ENCODE data around the gene PTPRJ.
A peak's percentile ranks its signal among the peaks of the same experiment; 100 is the strongest.

The PTPRJ gene

DNA sequence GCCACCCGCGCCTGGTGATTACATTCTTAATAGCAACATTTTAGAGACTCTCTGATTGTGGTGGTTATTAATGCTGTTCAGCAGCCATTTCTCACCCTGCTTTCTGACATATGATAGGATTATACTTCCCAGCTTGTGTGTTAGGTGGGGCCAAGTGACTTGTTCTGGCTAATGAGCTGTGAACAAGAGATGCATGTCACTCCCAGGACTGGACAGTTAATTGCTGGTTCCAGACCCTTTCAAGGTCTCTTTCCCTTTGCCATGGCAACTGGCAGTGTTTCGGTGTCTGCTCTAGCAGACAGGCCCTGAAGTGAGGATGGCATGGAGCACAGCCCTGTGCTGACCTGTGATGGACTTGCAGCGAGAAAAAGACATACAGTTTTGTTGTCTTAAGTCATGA lies 8.9 kb upstream of the PTPRJ start:
- DNase-seq: no peak

DNA sequence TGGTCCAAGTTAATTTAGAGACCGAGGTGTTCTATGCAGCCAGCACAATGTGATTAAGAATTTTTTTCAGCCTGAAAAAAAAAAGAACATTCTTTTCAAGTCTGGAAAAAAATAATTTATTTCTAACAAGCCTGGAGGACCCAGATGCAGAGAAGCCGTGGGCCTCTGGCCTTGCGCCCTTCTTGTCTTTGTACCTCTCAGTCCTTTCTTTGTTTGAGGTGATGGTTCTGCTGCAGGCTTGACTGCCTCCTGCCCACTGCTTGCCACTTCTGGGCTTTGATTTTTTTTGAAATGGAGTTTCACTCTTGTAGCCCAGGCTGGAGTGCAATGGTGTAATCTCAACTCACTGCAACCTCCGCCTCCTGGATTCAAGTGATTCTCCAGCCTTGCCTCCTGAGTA lies 7.2 kb upstream of the PTPRJ start:
- DNase-seq: no peak

DNA sequence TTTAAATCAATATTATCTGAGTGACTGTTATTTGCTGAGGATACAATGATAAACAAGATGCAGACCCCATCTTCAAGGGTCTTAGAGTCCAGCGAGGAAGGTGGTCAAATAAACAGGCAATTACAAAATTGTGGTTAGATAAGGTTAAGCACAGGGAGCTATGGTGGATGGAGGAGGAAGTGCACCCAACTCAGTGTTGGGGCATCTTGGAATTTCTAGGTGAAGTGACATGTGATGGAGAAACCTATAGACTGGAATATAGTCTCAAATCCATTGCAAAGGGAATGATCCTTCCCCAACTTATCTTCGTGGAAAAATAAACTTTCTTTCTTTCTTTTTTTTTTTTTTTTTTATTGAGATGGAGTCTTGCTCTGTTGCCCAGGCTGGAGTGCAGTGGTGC lies 3.4 kb upstream of the PTPRJ start:
- no peak for DNase-seq

DNA sequence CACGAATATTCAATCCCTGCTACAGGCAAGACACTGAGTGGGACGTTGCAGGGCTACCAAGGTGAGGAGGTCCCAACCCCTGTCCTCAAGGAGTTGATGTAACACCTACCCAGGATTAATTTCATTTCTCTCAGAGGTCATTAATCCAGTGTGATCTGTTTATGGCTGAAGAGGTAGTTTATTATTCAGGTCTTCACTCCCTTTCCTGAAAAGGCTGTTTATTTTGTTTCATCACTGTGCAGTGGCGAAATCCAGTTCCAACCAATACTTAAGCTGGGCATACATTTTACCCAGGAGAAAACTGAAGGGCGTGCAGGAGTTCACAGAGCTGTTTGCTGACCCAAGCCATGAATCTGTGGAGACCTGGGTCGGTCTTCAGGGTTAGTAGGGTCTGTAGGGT lies 2.7 kb upstream of the PTPRJ start:
- no peak for DNase-seq

DNA sequence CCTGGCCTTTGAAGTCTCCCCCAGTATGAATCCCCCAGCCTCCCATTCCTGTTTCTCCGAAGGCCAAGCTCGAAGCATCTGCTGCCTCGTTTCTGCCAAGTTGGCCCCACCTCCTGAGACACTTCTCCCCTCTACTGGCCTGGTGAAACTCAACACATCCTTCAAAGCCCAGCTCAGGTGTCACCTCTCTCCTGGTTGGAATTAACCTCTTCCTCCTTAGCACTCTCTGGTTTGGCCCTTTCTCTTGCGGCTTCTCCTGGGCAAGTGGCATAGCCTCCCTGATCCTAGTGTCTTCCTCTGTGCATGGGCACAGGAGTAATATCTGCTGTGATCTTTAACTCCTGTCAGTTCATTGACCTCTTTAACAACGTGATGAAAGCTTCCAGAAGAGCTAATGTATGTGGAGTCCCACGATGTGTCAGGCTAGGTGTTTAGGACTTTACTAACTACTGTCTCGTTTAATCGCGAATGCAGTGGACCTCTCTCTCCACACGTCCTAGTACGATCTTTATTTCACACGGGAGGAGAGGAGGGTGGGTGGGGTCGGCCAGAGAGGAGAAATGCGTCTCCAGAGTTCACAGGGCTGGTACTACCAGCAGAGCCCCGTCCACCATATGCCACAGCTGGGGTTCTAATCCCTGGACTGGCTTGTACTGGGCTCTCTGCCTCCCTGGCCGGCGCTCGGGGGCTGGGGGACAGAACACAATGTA lies 826 bp upstream of the PTPRJ start:
- DNase-seq: no peak

DNA sequence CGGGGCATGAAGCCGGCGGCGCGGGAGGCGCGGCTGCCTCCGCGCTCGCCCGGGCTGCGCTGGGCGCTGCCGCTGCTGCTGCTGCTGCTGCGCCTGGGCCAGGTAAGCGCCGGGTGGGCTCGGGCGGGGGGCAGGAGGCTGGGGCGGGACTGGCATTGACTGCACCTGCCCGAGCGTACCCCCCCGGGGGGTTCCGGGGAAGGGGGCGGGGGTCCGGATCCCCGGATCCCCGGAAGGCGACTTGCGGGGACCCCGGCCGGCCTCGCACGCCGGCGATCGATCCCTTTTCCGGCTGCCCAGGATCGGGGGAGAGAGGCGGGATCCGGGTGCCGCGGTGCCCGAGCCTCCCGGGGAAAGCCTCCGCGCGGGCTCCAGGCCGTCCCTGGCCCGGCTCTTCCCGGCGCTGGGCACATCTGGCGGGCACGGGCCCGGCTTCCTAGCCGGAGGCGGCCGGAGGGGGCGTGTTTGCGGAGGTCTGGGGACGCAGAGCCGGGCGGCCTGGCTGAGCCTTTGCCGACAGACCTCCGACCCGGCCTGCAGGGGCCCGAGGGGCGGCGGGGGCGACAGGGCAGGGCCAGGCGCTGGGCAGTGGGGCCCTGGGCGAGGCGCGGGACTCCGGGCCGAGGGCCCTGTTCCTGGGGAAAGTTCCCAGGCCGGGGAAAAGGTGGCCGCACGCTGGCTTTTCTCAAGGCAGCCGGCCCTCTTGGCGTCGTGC lies 705 bp downstream of the PTPRJ start:
- peak; percentile 42 for DNase-seq

DNA sequence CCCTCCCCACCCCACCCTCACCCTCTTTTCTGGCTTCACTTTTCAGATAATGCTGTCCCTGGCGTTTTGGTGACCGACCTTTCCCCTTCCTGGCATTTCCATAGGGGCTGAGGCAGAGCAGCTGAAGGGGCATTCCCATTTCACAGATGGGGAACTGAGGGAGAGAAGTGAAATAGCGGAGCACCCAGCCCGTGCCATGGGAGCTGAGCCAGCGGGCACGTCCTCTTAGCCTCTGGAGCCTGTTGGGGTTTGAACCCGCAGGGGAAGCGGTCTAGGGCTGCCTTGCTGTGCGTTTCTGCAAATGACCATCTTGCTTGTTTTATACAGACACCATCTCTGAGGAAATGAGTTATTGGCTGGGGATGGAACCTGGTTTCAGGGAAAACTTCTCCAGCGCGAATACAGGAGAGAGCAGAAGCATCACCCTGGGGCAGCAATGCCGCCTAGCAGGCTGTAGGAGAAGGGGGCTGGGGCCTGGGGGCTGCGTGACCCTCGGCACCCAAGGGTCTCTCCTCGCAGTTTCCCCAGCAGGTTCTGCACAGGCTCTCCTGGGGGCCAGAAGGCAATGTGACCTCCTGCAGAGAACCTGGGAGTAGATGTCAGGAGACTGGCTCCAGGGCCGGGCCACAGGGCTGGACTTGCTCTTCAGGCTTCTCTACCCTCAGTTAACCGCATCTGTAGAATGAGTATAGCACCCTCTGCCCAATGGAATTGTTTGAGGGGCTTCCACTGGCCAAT lies 1.5 kb downstream of the PTPRJ start:
- no peak for DNase-seq

DNA sequence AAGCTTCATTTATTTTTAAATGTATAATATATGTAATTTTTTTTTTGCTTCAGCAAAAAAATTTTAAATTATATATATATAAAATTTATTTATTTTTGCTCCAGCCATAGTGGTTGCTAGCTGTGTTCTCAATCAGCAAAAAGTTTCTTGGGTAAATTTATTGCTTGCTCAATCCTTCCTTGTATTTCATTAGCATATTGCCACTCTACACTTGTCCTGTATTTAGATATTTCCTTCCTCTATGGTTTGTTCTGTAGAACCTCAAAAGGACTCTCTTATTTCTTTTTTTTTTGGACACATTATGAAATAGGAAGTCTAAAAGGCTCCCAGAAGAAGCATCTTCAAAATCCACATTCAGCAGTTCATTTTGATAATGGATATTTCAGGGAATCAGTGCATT lies 2.3 kb downstream of the PTPRJ start:
- no peak for DNase-seq

DNA sequence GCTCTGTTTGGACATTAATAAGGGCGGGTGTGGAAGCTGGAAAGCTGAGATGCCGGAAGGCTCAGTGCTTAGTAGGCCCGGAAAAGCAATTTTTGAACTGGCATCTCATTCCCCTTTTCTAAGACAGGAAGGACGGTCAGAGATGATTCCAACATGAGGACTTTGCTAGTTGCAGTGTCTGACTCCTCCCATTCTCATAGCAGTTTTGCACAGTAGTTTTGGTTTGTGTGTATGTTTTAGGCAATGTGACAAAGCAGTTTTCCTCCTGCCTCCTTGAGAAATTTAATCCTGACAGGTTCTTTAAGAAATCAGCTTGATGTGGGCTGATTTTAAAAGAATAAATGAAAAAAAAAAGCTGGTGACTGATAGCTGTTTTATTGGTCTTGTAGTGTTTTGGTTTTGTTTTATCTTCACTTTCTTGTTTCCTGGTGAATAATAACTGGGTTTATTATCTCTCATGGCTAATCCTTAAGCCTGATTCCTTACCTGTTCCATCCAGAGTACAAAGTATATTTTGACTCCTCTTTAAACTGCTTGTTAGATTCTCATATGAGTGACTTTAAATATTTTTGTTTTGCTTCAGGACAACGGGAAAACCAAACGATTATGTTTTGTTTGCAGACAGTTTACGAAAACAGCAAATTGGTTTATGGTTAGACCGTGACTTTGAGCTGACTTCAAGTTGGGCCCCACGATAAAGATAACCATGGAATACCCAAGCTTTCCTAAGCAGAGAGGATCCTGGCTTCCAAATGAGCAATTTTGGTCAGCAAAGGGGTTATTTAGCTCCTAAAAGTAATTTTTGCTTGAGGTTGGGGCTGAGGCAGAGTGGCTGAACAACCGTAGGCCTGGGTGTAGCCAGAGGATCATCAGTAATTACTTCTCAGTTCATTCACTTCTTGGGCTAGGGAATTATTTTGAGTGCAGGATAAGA lies 3.4 kb downstream of the PTPRJ start:
- no peak for DNase-seq

DNA sequence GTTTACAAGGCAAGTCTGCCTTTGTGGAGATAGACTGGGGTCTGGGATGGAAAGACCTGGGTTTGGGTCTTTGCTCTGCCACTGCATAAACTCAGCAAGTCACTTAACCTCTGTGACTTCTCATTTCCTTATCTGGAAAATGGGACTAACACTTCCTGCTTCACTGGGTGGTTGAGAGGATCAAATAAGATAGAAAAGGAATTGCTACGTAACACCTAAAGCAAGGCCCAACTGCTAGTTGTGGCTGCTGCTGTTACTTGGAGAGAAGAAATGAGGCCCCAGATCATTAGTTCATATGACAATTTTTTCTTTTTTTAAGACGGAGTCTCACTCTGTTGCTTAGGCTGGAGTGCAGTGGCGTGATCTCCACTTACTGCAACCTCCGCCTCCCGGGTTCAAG lies 5.9 kb downstream of the PTPRJ start:
- no peak for DNase-seq

DNA sequence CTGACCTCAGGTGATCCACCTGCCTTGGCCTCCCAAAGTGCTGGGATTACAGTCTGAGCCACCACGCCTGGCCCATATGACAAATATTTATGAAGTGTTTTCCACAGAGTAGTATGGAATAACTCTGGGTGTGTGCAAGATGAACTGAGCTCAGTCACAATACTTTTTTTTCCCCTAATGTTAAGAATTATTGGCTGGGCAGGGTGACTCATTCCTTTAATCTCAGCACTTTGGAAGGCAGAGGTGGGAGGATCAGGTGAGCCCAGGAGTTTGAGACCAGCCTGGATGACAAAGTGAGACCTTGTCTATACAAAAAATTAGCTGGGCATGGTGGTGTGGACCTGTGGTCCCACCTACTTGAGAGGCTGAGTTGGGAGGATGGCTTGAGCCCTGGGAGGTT lies 6.4 kb downstream of the PTPRJ start:
- DNase-seq: no peak

DNA sequence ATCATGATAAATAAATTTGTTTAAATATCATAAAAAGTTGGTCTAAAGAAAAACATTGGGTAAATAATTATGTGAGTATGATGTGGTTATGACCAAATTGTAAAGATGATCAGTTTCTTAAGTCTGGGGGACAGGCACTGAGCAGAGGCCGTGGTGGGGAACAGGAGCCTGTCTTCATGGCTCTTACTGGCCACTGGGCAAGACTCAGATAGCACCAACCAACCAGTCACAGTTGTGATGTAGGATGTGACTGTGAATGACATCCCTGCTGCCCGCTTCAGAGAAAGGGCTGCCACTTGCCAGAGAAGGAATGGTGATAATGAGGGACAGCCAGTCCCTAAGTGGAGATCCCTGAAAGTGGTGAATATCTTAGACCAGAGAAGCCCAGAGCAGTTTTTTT lies 7.0 kb downstream of the PTPRJ start:
- DNase-seq: no peak

DNA sequence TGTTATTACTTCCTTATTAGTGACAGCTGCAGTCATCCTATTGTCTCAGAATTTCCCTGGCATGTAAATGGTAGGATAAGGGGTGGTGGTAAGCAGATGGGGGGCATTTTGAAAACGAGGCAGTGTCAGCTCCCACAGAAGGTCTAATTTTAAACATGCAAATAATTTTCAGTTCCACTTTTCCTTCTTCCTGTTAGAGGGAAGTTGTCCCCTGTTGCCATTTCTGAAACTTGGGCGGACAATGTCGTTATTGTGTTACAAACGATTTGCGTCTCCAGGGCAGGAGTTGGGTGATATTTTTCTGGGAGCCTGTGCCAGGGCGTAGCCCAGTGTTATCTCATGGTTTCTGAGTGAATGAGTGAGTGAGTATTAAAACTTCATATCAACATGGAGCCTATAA lies 7.4 kb downstream of the PTPRJ start:
- no peak for DNase-seq

DNA sequence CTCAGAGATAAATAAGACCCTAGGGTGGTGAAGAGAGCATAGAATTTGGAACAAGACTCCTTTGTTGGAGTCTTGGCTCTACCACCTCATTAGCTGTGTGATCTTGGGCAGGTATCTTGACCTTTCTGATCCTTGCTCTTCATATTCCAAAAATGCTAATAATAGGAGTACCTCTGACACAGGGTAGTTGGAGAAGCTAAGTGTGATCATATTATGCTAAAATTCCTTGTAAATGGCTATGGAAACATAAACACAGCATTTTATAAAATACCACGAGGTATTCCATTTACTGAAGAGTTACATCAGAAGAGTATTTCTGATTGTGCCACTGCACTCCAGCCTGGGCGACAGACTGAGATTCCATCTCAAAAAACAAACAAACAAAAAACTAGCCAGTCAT lies 9.4 kb downstream of the PTPRJ start:
- DNase-seq: no peak

DNA sequence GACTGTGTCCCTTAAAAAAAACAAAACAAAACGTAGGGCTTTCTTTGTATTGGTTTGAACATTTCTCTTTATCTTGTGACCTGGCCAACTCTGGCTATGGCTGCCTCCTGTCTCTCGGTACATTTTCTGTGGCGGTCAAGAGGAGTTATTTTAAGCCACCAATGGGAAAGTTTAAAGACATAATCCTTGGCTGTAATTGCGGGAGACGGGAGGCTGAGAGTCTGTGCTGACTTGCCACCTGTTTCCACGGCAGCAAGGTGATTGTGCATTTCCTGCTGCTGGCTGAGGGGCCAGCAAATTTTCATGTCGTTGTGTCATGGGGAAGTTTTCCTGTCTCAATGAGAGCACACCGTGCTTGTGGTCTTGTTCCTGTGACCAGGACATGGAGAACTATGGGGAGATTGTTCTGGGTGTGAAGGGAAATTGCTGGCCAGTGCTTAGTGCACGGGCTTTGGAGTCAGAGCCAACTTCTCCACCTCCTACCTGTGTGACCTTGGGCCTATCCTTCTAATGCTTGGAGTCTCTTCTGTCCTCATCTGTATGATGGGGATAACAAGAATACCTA lies 11.0 kb downstream of the PTPRJ start:
- no peak for DNase-seq

DNA sequence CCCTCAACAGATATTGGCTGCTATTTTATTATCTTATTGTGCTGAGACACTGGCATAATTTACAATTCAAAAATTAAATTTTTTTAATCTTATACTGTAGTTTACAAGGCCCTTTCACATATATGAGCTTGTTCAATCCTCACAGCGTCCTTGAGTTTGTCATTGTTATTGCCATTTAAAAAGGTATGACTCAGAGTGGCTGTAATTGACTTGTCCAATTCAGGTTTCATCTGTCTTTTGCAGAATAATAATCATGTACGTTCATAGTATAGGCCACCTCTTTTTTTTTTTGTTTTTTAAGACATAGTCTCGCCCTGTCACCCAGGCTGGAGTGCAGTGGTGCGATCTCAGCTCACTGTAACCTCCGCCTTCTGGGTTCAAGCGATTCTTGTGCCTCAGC lies 11.5 kb downstream of the PTPRJ start:
- no peak for DNase-seq

DNA sequence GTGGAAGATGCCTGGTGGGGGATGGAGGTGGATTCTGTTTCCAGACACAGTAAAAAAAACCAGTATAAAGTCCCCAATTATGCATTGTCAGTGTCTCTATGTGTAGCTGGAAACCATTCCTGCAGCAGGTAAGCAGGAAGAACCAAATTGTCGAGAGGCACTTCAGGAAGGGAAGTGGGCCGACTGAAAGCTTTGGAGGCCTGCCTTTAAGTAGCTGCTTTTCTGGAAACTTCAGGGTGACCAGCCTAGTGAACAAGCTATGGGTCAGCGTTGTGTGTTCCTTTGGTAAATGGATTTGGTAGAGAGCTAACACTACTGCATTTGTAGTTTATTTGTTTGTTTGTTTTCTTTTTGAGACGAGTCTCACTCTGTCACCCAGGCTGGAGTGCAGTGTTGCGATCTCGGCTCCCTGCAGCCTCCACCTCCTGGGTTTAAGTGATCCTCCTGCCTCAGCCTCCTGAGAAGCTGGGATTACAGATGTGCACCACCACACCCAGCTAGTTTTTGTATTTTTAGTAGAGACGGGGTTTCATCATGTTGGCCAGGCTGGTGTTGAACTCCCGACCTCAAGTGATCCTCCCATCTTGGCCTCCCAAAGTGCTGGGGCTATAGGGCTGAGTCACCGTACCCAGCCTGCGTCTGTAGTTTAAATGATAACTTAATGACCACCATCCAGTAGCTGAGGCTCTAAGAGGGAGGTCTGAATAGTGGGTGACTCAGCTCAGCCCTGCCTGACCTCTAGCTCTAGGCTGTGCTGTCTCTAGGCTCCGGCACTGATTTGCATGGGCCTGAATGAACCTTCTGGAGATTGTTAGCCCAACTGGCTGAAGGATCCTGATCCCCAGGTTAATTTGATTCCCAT lies 12.8 kb downstream of the PTPRJ start:
- DNase-seq: no peak

DNA sequence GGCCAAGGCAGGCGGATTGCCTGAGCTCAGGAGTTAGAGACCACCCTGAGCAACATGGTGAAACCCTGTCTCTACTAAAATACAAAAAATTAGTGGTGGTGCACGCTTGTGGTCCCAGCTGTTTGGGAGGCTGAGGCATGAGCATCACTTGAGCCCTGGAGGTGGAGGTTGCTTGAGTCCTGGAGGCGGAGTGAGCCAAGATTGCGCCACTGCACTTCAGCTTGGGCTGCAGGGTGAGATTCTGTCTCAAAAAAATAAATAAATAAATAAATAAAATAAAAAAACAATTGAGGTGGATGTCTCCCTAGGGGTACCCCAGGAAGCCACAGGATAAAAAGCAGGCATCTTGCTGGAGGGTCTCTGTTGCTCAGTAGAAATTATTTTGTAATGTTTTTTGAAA lies 14.1 kb downstream of the PTPRJ start:
- no peak for DNase-seq

DNA sequence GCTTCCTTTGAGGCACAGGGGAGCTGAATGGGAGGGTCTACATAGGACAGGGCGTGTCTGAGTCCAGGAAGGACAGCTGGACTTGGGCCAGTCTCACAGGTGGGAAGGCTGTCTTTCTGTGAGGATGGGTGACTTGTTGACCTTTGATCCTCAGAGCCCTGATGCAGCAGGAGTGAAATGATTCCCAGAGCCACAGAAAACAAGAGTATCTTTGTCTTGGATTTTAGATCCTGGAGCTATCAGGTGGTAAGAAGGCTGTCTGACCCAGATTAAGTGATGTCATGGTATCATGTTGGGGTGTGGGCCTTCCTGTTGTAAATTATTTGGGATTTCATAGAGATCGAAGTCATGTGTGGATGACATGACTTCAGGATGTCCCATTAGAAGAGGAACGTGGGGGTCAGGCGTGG lies 15.0 kb downstream of the PTPRJ start:
- no peak for DNase-seq

DNA sequence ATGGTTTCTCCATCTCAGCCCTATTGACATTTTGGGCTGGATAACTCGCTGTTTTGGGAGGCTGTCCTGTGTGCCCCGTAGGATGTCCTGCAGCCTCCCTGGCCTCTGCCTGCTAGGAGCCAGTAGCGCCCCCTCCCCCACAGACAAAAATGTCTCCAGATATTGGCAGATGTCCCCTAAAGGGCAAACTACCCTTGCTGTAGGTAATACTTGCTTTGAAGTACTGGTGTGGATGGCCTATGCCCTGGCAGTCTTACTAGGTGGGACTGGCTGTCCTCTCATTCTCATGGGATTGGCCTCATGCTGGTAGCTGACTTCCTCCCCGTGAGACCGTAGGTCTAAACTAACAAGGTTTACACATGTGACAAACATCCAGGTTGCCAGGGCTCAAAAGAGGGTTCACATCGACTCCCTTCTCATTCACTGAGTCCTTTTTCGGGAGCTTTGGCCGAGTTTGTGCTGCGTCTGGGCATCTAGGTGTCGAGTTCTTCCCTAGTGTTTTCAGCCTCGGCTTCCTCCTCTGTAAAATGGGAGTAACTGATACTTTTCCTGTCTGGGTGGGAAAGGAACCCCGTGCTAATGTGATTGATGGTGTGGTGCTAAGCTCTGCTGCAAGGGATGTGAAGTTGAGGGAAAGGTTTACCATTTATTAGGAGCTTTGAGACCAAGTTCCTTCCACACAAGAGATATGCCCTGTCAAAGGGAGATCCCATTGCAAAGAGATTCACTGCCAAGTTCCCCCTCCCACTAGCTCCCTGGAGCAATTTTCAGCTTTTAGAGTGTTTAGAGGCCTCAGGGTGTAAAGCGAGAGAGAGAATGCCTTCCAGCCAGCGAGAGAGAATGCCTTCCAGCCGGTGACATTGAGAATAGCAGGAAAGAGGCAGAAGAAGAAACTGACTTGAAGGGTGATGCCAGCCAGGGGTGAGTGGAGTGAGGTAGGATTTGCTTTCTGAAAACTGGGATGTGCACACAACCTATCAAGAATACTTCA lies 17.0 kb downstream of the PTPRJ start:
- no peak for DNase-seq
